HEK293 (cell line): ENCODE data around the gene IMPDH1.
"Not testable (repeated sequence)": the region's sequence is repeated elsewhere in the genome, so short reads cannot be mapped to it uniquely, and the experiment has no call there.

Source experiments
- CTCF ChIP-seq: fragments of 450-650 bp; formaldehyde crosslinking; IDR thresholded peaks from 2 replicates; pipeline ENCODE4 v1.5.1; 2016; ENCODE audit warnings: missing biosample characterization, missing genetic modification characterization
- HOXD13 ChIP-seq: sonication (generic); formaldehyde crosslinking; IDR thresholded peaks from 2 replicates; pipeline ENCODE4 v1.8.0; 2022; ENCODE audit warnings: missing genetic modification reagents, borderline replicate concordance
- SP2 ChIP-seq: fragments of 450-650 bp; formaldehyde crosslinking; IDR thresholded peaks from 2 replicates; pipeline ENCODE4 v1.5.1; 2016; ENCODE audit warnings: missing biosample characterization, missing genetic modification characterization
- ZNF239 ChIP-seq: fragments of 450-650 bp; formaldehyde crosslinking; IDR thresholded peaks from 2 replicates; pipeline ENCODE4 v1.5.1; 2016; ENCODE audit warnings: missing biosample characterization, missing genetic modification characterization
- ZNF426 ChIP-seq: fragments of 450-650 bp; formaldehyde crosslinking; IDR thresholded peaks from 2 replicates; pipeline ENCODE4 v1.5.1; 2017; ENCODE audit warnings: missing biosample characterization, missing genetic modification characterization, mild to moderate bottlenecking, inconsistent platforms, moderate library complexity
- ZNF433 ChIP-seq: fragments of 450-650 bp; formaldehyde crosslinking; IDR thresholded peaks from 2 replicates; pipeline ENCODE4 v1.5.1; 2016; ENCODE audit warnings: missing biosample characterization, missing genetic modification characterization, low read depth

GRCh38 chr7:128457385-128457784, 47.6 kb upstream of the IMPDH1 start:
- TF ChIP-seq CTCF; SP2; ZNF433 (tag by site-specific recombination); ZNF426; ZNF239; HOXD13 (CRISPR knock-in tag): not testable (repeated sequence)
